Sigmoid colon (tissue), 7 donors: Measurements from ENCODE around the gene SMAD6. TPM values are rescaled to one million over a fixed set of nuclear protein-coding genes. Genes with fewer than 3 reads are reported as not detected.

Experiments
- DNase-seq: peaks from one replicate; pipeline ENCODE4 v3.0.0-alpha.2; 2019
- H3K27ac ChIP-seq, 4 donors: fragments of 200-600 bp; sonication (generic); one replicate each; pipeline ENCODE4 v1.5.1; 2016 to 2019; ENCODE audit warnings: mild to moderate bottlenecking in 1 of 4
- H3K27me3 ChIP-seq, 3 donors: fragments of 200-600 bp; sonication (generic); one replicate each; pipeline ENCODE4 v1.5.1; 2019; ENCODE audit warnings: mild to moderate bottlenecking in 1 of 3
- H3K36me3 ChIP-seq, 4 donors: fragments of 200-600 bp; sonication (generic); one replicate each; pipeline ENCODE4 v1.5.1; 2016 to 2019
- H3K4me1 ChIP-seq, 4 donors: fragments of 200-600 bp; sonication (generic); one replicate each; pipeline ENCODE4 v1.5.1; 2017 to 2019
- H3K4me3 ChIP-seq, 4 donors: fragments of 200-600 bp; sonication (generic); one replicate each; pipeline ENCODE4 v1.5.1; 2017 to 2019; ENCODE audit warnings: mild to moderate bottlenecking in 2 of 4, moderate library complexity in 1 of 4
- H3K9me3 ChIP-seq, 4 donors: fragments of 200-600 bp in 3 of 4; sonication (generic) in 3 of 4; one replicate each; pipeline versions ENCODE4 v1.5.1 to v1.6.1; 2013 to 2019
- EP300 ChIP-seq, 4 donors: sonication (generic); formaldehyde crosslinking; IDR thresholded peaks; one replicate each; pipeline ENCODE4 v1.6.1; 2017; ENCODE audit warnings: antibody characterized with exemption in 4 of 4
- POLR2A ChIP-seq, 2 donors: fragments of 450-650 bp; IDR thresholded peaks; one replicate each; pipeline ENCODE4 v1.6.1; 2016; ENCODE audit warnings: antibody characterized with exemption in 2 of 2, mild to moderate bottlenecking in 2 of 2, moderate library complexity in 2 of 2
- POLR2AphosphoS5 ChIP-seq, 4 donors: sonication (generic); formaldehyde crosslinking; IDR thresholded peaks; one replicate each; pipeline ENCODE4 v1.6.1; 2017; ENCODE audit warnings: antibody characterized with exemption in 4 of 4
- WGBS, 2 donors: extraction: QIAGEN DNeasy Blood & Tissue Kit; methylation state at CpG; one replicate each; pipeline ENCODE4 v1.1.7; 2013; 5-methylcytosine and 5-hydroxymethylcytosine counted together
- intact Hi-C: fragments of 100-400 bp; cut with DNase I; formaldehyde crosslinking; loops from one replicate; pipeline ENCODE4 v1.15.1; 2023
- polyA plus RNA-seq, 3 donors: library from polyadenylated mRNA; stranded (reverse); fragments of 200-250 nt; gene quantifications; one replicate each; pipeline ENCODE4 v1.2.3, GENCODE V29; 2013
- total RNA-seq, 4 donors: library from RNA; depleted of rRNA; stranded (reverse); fragments of >200 nt; gene quantifications; one replicate each; pipeline ENCODE4 v1.1.0, GENCODE V29; 2016
- TF ChIP-seq, protein P1 (sequence below), 4 experiments: fragments of 450-650 bp in 3 of 4; fragments of 200-600 bp in 1 of 4; IDR thresholded peaks; one replicate each; pipeline ENCODE4 v1.5.1; 2016 to 2019; ENCODE audit warnings: antibody characterized with exemption in 4 of 4, mild to moderate bottlenecking in 3 of 4, moderate library complexity in 2 of 4
- donor health status: healthy with polysubstance abuse.
- donor health status: Bipolar disorder and iron deficiency.
- donor health status: healthy.

Gene SMAD6
- total and polyA plus RNA-seq, 7 donors = 1.8 to 9.2 (median 5.7) TPM

DNA sequence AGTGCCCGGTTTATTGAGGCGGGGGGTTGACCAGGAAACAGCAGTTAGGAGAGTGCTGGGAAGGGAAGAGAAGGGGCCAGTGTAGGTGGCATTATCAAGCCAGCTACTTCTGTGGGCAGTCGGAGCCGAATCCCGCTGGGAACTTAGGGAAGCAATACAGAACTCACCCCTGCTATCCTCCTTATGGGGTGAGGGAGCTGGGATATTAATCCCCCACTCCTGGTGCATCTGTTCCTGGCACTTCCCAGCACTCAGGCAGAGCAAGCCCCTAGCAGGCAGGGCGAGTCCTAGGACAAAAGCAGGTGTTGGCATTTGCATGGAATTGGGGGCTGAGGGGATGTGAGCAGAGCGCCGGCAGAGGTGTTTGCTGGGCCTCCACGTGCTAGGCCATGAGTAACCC is 48.6 kb downstream of the SMAD6 start:
- no peak overlapping the region for H3K4me3 ChIP-seq
- no peaks in the 10 kb centered on the region for H3K36me3 ChIP-seq
- peaks cover 0 to 3% (median 0%) of the 10 kb centered on the region in 4 donors for H3K9me3 ChIP-seq
- peak; percentile 36 for DNase-seq
- 94% methylated on average over 9 of the region's 9 CpGs for WGBS, 2 donors
- H3K4me1 ChIP-seq = peaks cover 0 to 27% (median 22%) of the 10 kb centered on the region in 4 donors
- intact Hi-C loops = no loop called here
- no peaks in the 10 kb centered on the region for H3K27me3 ChIP-seq
- no peak overlapping the region for H3K27ac ChIP-seq
- TF ChIP-seq, protein P1, sequence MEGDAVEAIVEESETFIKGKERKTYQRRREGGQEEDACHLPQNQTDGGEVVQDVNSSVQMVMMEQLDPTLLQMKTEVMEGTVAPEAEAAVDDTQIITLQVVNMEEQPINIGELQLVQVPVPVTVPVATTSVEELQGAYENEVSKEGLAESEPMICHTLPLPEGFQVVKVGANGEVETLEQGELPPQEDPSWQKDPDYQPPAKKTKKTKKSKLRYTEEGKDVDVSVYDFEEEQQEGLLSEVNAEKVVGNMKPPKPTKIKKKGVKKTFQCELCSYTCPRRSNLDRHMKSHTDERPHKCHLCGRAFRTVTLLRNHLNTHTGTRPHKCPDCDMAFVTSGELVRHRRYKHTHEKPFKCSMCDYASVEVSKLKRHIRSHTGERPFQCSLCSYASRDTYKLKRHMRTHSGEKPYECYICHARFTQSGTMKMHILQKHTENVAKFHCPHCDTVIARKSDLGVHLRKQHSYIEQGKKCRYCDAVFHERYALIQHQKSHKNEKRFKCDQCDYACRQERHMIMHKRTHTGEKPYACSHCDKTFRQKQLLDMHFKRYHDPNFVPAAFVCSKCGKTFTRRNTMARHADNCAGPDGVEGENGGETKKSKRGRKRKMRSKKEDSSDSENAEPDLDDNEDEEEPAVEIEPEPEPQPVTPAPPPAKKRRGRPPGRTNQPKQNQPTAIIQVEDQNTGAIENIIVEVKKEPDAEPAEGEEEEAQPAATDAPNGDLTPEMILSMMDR (IDR thresholded peaks at IDR 0.05) = no peak
- TF ChIP-seq EP300 (IDR thresholded peaks at IDR 0.05) = no peak
- no peak for TF ChIP-seq POLR2A (IDR thresholded peaks at IDR 0.05)
- TF ChIP-seq POLR2AphosphoS5 (IDR thresholded peaks at IDR 0.05) = no peak

DNA sequence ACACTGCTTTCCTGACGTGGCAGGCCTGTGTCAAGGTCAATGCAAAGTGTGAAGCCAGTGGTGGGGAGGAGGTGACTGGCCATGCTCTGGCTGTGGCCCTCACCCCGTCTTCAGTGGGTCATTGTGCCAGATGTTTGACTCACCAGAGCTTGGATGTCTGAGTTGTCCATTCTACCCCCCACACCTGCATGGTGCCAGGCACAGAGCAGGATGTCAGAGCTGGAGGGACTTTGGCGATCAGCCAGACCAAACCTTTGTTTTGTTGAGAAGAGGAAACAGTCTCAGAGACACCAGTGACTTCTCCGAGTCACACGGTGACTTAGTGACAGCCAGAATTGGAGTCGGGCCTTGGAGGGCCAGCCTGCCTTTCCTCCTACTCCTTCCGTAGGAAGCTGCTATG is 49.5 kb downstream of the SMAD6 start:
- Histone ChIP-seq H3K27ac (no peak overlapping the region), H3K4me1 (peaks cover 0 to 27% (median 22%) of the 10 kb centered on the region in 4 donors), H3K4me3 (no peak overlapping the region), H3K36me3 (no peaks in the 10 kb centered on the region), H3K27me3 (no peaks in the 10 kb centered on the region), H3K9me3 (peaks cover 0 to 3% (median 0%) of the 10 kb centered on the region in 4 donors)
- intact Hi-C loops = no loop called here
- DNase-seq = peak; percentile 65
- TF ChIP-seq POLR2A (IDR thresholded peaks at IDR 0.05) (no peak), POLR2AphosphoS5 (IDR thresholded peaks at IDR 0.05) (no peak), EP300 (IDR thresholded peaks at IDR 0.05) (no peak)
- TF ChIP-seq, protein P1 (IDR thresholded peaks at IDR 0.05) = no peak
- WGBS, 2 donors = 23 to 51% methylated on average over 7 of the region's 7 CpGs

DNA sequence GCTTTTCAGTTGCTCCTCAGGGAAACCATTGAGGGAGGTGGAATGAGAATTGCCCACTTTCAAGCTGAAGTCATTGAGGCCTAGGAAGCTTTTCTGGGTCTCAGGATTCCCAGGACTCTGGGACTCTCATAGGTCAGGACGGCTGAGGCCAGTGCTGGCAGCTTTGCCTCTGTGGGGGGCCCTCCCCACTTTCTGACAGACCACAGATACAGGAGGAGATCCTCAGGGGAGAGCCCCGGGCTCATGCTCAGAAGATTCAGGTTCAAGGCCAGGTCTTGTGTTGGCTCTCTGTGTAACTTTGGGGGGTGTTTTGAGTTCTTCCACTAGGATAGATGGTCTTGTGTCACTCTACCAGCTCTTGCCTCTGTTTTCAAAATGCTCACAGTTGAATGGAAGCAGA is 50.0 kb downstream of the SMAD6 start:
- intact Hi-C loops = no loop called here
- Histone ChIP-seq H3K27me3 (no peaks in the 10 kb centered on the region), H3K36me3 (no peaks in the 10 kb centered on the region), H3K4me1 (peaks cover 0 to 27% (median 22%) of the 10 kb centered on the region in 4 donors), H3K27ac (peak overlapping the region in 2 of 4 donors; percentile 6 to 26), H3K9me3 (peaks cover 0 to 3% (median 0%) of the 10 kb centered on the region in 4 donors), H3K4me3 (no peak overlapping the region)
- DNase-seq = peak; percentile 47
- TF ChIP-seq, protein P1 (IDR thresholded peaks at IDR 0.05) = no peak
- no peak for TF ChIP-seq POLR2A (IDR thresholded peaks at IDR 0.05)
- TF ChIP-seq EP300 (IDR thresholded peaks at IDR 0.05) = no peak
- no peak for TF ChIP-seq POLR2AphosphoS5 (IDR thresholded peaks at IDR 0.05)
- 77 to 80% methylated on average over 2 of the region's 2 CpGs for WGBS, 2 donors

DNA sequence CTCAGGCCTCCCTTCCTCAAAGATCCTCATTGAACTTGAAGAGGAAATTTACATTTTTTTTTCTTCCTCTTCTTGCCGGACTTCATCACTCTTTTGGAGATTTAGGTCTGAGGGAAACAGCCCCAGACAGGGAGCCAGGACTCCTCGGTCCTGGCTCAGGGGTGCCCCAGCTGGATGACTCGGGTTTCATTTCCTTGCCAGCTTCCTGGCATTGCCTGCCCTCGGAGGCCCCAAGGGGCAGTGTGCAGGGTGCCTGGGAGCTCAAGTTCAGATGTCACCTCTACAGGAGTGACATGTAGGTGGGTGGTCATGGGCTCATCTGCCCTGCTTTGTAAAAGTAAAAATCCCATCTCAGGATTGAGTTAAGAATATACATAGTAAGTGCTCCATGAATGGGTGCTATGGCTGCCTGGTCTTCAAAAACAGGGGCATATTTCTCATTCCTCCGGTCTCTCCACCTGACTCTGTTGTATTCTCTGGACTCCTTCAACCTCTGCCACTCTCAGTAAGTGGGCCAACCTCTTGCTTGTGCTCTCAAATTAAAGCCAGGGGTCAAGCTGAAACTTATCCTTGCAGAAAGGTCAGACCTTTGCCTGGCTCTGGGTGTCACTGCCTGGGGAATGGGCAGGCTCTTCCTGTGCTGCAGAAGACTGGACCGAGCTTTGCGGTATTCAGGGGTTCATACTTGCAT is 51.8 kb downstream of the SMAD6 start:
- peaks cover 0 to 15% (median 10%) of the 10 kb centered on the region in 4 donors for H3K4me1 ChIP-seq

More for the DNA sequence above, 51.8 kb downstream of the SMAD6 start:
- no peak overlapping the region for H3K4me3 ChIP-seq
- no peaks in the 10 kb centered on the region for H3K36me3 ChIP-seq
- TF ChIP-seq, protein P1 (IDR thresholded peaks at IDR 0.05) = no peak
- TF ChIP-seq POLR2AphosphoS5 (IDR thresholded peaks at IDR 0.05) = no peak
- TF ChIP-seq EP300 (IDR thresholded peaks at IDR 0.05) = no peak
- no peak for TF ChIP-seq POLR2A (IDR thresholded peaks at IDR 0.05)
- 64 to 81% methylated on average over 7 of the region's 7 CpGs for WGBS, 2 donors
- intact Hi-C loops = no loop called here
- peaks cover 0 to 3% (median 0%) of the 10 kb centered on the region in 4 donors for H3K9me3 ChIP-seq
- DNase-seq = peak; percentile 50
- no peak overlapping the region for H3K27ac ChIP-seq
- no peaks in the 10 kb centered on the region for H3K27me3 ChIP-seq
